Sigmoid colon (tissue), 7 donors: ENCODE data around the gene SDK2. TPM values are rescaled to one million over a fixed set of nuclear protein-coding genes. Genes with fewer than 3 reads are reported as not detected.

Source experiments
- DNase-seq: peaks from one replicate; pipeline ENCODE4 v3.0.0-alpha.2; 2019
- H3K27ac ChIP-seq, 4 donors: fragments of 200-600 bp; sonication (generic); one replicate each; pipeline ENCODE4 v1.5.1; 2016 to 2019; ENCODE audit warnings: mild to moderate bottlenecking in 1 of 4
- H3K27me3 ChIP-seq, 3 donors: fragments of 200-600 bp; sonication (generic); one replicate each; pipeline ENCODE4 v1.5.1; 2019; ENCODE audit warnings: mild to moderate bottlenecking in 1 of 3
- H3K36me3 ChIP-seq, 4 donors: fragments of 200-600 bp; sonication (generic); one replicate each; pipeline ENCODE4 v1.5.1; 2016 to 2019
- H3K4me1 ChIP-seq, 4 donors: fragments of 200-600 bp; sonication (generic); one replicate each; pipeline ENCODE4 v1.5.1; 2017 to 2019
- H3K4me3 ChIP-seq, 4 donors: fragments of 200-600 bp; sonication (generic); one replicate each; pipeline ENCODE4 v1.5.1; 2017 to 2019; ENCODE audit warnings: mild to moderate bottlenecking in 2 of 4, moderate library complexity in 1 of 4
- H3K9me3 ChIP-seq, 4 donors: fragments of 200-600 bp in 3 of 4; sonication (generic) in 3 of 4; one replicate each; pipeline versions ENCODE4 v1.5.1 to v1.6.1; 2013 to 2019
- CTCF ChIP-seq, 4 experiments: fragments of 450-650 bp in 3 of 4; fragments of 200-600 bp in 1 of 4; IDR thresholded peaks; one replicate each; pipeline ENCODE4 v1.5.1; 2016 to 2019; ENCODE audit warnings: antibody characterized with exemption in 4 of 4, mild to moderate bottlenecking in 3 of 4, moderate library complexity in 2 of 4
- EP300 ChIP-seq, 4 donors: sonication (generic); formaldehyde crosslinking; IDR thresholded peaks; one replicate each; pipeline ENCODE4 v1.6.1; 2017; ENCODE audit warnings: antibody characterized with exemption in 4 of 4
- POLR2A ChIP-seq, 2 donors: fragments of 450-650 bp; IDR thresholded peaks; one replicate each; pipeline ENCODE4 v1.6.1; 2016; ENCODE audit warnings: antibody characterized with exemption in 2 of 2, mild to moderate bottlenecking in 2 of 2, moderate library complexity in 2 of 2
- POLR2AphosphoS5 ChIP-seq, 4 donors: sonication (generic); formaldehyde crosslinking; IDR thresholded peaks; one replicate each; pipeline ENCODE4 v1.6.1; 2017; ENCODE audit warnings: antibody characterized with exemption in 4 of 4
- WGBS, 2 donors: extraction: QIAGEN DNeasy Blood & Tissue Kit; methylation state at CpG; one replicate each; pipeline ENCODE4 v1.1.7; 2013; 5-methylcytosine and 5-hydroxymethylcytosine counted together
- intact Hi-C: fragments of 100-400 bp; cut with DNase I; formaldehyde crosslinking; loops from one replicate; pipeline ENCODE4 v1.15.1; 2023
- polyA plus RNA-seq, 3 donors: library from polyadenylated mRNA; stranded (reverse); fragments of 200-250 nt; gene quantifications; one replicate each; pipeline ENCODE4 v1.2.3, GENCODE V29; 2013
- total RNA-seq, 4 donors: library from RNA; depleted of rRNA; stranded (reverse); fragments of >200 nt; gene quantifications; one replicate each; pipeline ENCODE4 v1.1.0, GENCODE V29; 2016
- donor health status: healthy with polysubstance abuse.
- donor health status: Bipolar disorder and iron deficiency.
- donor health status: healthy.

SDK2 gene
- total and polyA plus RNA-seq, 7 donors, result under 0.01 to 1.9 (median 0.71) TPM

DNA sequence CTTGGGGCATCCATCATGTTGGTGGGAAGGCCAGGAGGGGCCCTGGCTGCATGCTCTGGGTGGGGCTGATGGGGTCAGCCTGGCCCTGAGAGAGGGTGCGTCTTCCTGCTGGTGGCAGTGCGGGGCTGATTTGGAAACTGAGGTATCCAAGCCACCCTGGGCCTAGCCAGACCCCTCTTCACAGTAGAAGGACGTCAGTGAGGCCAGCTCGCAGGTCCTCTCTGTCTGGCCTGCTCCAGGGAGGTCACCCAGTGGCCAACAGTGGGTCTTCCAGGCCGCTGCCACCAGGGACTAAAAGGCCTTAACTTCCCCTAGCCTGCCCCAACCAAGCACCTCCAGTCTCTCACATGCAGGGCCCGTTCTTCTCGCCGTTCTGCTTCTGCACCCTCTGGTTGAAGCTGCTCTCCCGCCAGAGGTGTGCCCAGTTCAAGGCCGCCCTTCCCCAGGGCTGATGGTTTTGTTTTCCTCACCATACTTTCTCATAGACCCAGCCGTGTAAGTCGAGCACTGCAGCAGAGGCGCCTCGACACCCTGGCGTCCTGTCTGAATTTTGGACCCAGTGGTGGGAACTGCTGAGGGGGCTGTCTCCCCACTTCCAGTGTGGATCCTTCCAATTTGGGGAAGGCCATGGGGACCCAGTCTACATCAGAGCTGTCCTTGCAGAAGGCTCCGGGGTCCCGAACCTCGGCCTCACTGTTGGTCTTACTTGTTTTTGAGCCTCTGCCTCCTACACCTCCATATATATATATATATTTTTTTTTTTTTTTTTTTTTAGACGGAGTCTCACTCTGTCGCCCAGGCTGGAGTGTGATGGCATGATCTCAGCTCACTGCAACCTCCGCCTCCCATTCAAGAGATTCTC is 289.6 kb downstream of the SDK2 start:
- 94 to 95% methylated on average over 20 to 21 of the region's 21 CpGs for WGBS, 2 donors
- no peak for TF ChIP-seq POLR2A (IDR thresholded peaks at IDR 0.05)
- TF ChIP-seq POLR2AphosphoS5 (IDR thresholded peaks at IDR 0.05), result no peak
- no peak for TF ChIP-seq EP300 (IDR thresholded peaks at IDR 0.05)
- no peak for TF ChIP-seq CTCF (IDR thresholded peaks at IDR 0.05)
- DNase-seq, result no peak
- no peaks in the 10 kb centered on the region for H3K27me3 ChIP-seq
- no peaks in the 10 kb centered on the region for H3K9me3 ChIP-seq
- no peaks in the 10 kb centered on the region for H3K36me3 ChIP-seq
- intact Hi-C loops, result no loop called here
- H3K4me1 ChIP-seq, result peaks cover 0 to 65% (median 52%) of the 10 kb centered on the region in 4 donors
- H3K4me3 ChIP-seq, result no peak overlapping the region
- H3K27ac ChIP-seq, result peak overlapping the region in 1 of 4 donors; percentile 87

- Histone ChIP-seq H3K27me3 (no peaks in the 10 kb centered on the region), H3K9me3 (no peaks in the 10 kb centered on the region), H3K4me1 (peaks cover 0 to 65% (median 52%) of the 10 kb centered on the region in 4 donors), H3K4me3 (no peak overlapping the region), H3K27ac (peak overlapping the region in 1 of 4 donors; percentile 96), H3K36me3 (no peaks in the 10 kb centered on the region)
- intact Hi-C loops, result no loop called here
- TF ChIP-seq CTCF (IDR thresholded peaks at IDR 0.05) (no peak), EP300 (IDR thresholded peaks at IDR 0.05) (no peak), POLR2AphosphoS5 (IDR thresholded peaks at IDR 0.05) (no peak), POLR2A (IDR thresholded peaks at IDR 0.05) (no peak)
- DNase-seq, result no peak
- 91 to 93% methylated on average over 13 of the region's 13 CpGs for WGBS, 2 donors
These were observed 292.0 kb downstream of the SDK2 start for GRCh38 chr17:73352261-73352660.

GRCh38 chr17:73351764-73352163 is 292.5 kb downstream of the SDK2 start:
- no peak for DNase-seq
- H3K27me3 ChIP-seq, result no peaks in the 10 kb centered on the region
- peaks cover 0 to 65% (median 52%) of the 10 kb centered on the region in 4 donors for H3K4me1 ChIP-seq
- TF ChIP-seq POLR2A (IDR thresholded peaks at IDR 0.05), result no peak
- H3K36me3 ChIP-seq, result no peaks in the 10 kb centered on the region
- intact Hi-C loops, result no loop called here
- H3K27ac ChIP-seq, result peak overlapping the region in 2 of 4 donors; percentile 23 to 96
- 77 to 81% methylated on average over 3 of the region's 3 CpGs for WGBS, 2 donors
- H3K4me3 ChIP-seq, result no peak overlapping the region
- H3K9me3 ChIP-seq, result no peaks in the 10 kb centered on the region

GRCh38 chr17:73350864-73351263 is 293.4 kb downstream of the SDK2 start:
- Histone ChIP-seq H3K4me3 (no peak overlapping the region), H3K27ac (peak overlapping the region in 3 of 4 donors; percentile 95 to 97 (median 96)), H3K27me3 (no peaks in the 10 kb centered on the region), H3K4me1 (peaks cover 0 to 62% (median 48%) of the 10 kb centered on the region in 4 donors), H3K36me3 (no peaks in the 10 kb centered on the region), H3K9me3 (no peaks in the 10 kb centered on the region)
- no peak for DNase-seq
- TF ChIP-seq EP300 (IDR thresholded peaks at IDR 0.05) (no peak), POLR2A (IDR thresholded peaks at IDR 0.05) (no peak), POLR2AphosphoS5 (IDR thresholded peaks at IDR 0.05) (no peak), CTCF (IDR thresholded peaks at IDR 0.05) (no peak)
- intact Hi-C loops, result no loop called here
- 92 to 95% methylated on average over 5 of the region's 5 CpGs for WGBS, 2 donors

DNA sequence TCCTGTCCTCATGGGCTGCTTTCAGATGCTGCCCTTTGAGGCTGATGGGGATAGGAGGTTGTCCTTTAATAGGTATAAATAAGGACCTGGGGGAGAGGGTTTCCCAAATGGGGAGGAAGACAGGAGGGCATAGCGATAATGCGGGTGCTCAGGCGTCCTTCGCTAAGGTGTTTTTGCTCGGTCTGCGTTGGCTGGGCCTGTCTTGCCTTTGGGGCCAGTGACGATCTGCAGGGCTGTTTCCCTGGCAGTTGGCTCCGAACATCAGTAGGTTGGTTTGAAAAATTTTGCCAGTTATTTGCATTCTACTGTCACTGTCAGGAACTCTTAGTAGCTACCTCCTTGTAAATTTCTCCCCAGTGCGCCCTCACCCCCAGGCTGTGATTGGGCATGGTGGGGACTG is 294.6 kb downstream of the SDK2 start:
- H3K9me3 ChIP-seq, result no peaks in the 10 kb centered on the region
- WGBS, 2 donors, result 95 to 97% methylated on average over 9 of the region's 9 CpGs
- peaks cover 0 to 61% (median 45%) of the 10 kb centered on the region in 4 donors for H3K4me1 ChIP-seq
- H3K27me3 ChIP-seq, result no peaks in the 10 kb centered on the region
- H3K27ac ChIP-seq, result peak overlapping the region; percentile 60 to 97 (median 96)
- peak in 1 of 4 donors; percentile 30 for TF ChIP-seq EP300 (IDR thresholded peaks at IDR 0.05)
- peak in 2 of 4 donors; percentile 63 to 71 for TF ChIP-seq POLR2AphosphoS5 (IDR thresholded peaks at IDR 0.05)
- TF ChIP-seq POLR2A (IDR thresholded peaks at IDR 0.05), result no peak
- TF ChIP-seq CTCF (IDR thresholded peaks at IDR 0.05), result no peak
- H3K4me3 ChIP-seq, result no peak overlapping the region
- intact Hi-C loops, result no loop called here
- DNase-seq, result no peak
- no peaks in the 10 kb centered on the region for H3K36me3 ChIP-seq
